WTC11 (cell line): ENCODE measurements around the gene SIPA1L3. TPM values are rescaled to one million over a fixed set of nuclear protein-coding genes. Genes with fewer than 3 reads are reported as not detected.

Experiments used
- ATAC-seq: fragments of 200-7000 bp; cut with Tn5 transposase; 2 replicates; pipeline ENCODE4 v1.10.0; 2021; ENCODE audit warnings: mild to moderate bottlenecking, moderate library complexity
- CTCF ChIA-PET: fragments of 300-600 bp; sonication (Branson Sonifier 250); formaldehyde crosslinking; loops from one replicate; lab custom pipeline; 2021; ENCODE audit warnings: antibody characterized with exemption; lab: Charles Lee
- POLR2A ChIA-PET: fragments of 350-600 bp; sonication (Branson Sonifier 250); formaldehyde crosslinking; loops from one replicate; lab custom pipeline; 2021; ENCODE audit warnings: antibody characterized with exemption; lab: Charles Lee
- DNase-seq: peaks from one replicate; pipeline ENCODE4 v3.0.0; 2021; ENCODE audit warnings: low spot score
- H3K27ac Mint-ChIP-seq: 2 replicates; pipeline ENCODE4 v1.8.0; 2021; ENCODE audit warnings: mixed read lengths
- H3K27me3 Mint-ChIP-seq: 2 replicates; pipeline ENCODE4 v1.8.0; 2021; ENCODE audit warnings: low read depth, mild to moderate bottlenecking, moderate library complexity, mixed read lengths
- H3K36me3 Mint-ChIP-seq: 2 replicates; pipeline ENCODE4 v1.8.0; 2021; ENCODE audit warnings: mixed read lengths
- H3K4me1 Mint-ChIP-seq: 2 replicates; pipeline ENCODE4 v1.8.0; 2022; ENCODE audit warnings: mixed read lengths
- H3K4me3 Mint-ChIP-seq: 2 replicates; pipeline ENCODE4 v1.8.0; 2021; ENCODE audit warnings: mild to moderate bottlenecking, moderate library complexity, mixed read lengths
- H3K9me3 Mint-ChIP-seq: 2 replicates; pipeline ENCODE4 v1.8.0; 2021; ENCODE audit warnings: mixed read lengths
- ARID4B ChIP-seq: sonication (generic); formaldehyde crosslinking; IDR thresholded peaks from 2 replicates; pipeline ENCODE4 v1.8.0; 2023; ENCODE audit warnings: missing genetic modification reagents, mild to moderate bottlenecking, borderline replicate concordance
- GABPB1 ChIP-seq: sonication (generic); formaldehyde crosslinking; IDR thresholded peaks from 2 replicates; pipeline ENCODE4 v1.8.1; 2023; ENCODE audit warnings: mild to moderate bottlenecking, missing genetic modification reagents
- GTF2I ChIP-seq: fragments of 250-450 bp; sonication (Bioruptor Pico); conservative IDR thresholded peaks from 2 replicates; pipeline ENCODE4 v1.4.0; 2021; ENCODE audit warnings: mild to moderate bottlenecking
- KAT7 ChIP-seq: sonication (generic); formaldehyde crosslinking; IDR thresholded peaks from 2 replicates; pipeline ENCODE4 v1.8.1; 2023; ENCODE audit warnings: missing genetic modification reagents, mild to moderate bottlenecking, borderline replicate concordance
- MYBL2 ChIP-seq: sonication (generic); formaldehyde crosslinking; IDR thresholded peaks from 2 replicates; pipeline ENCODE4 v1.8.1; 2023; ENCODE audit warnings: mild to moderate bottlenecking, moderate library complexity, missing genetic modification reagents
- OVOL2 ChIP-seq: fragments of 250-450 bp; sonication (Bioruptor Pico); IDR thresholded peaks from 2 replicates; pipeline ENCODE4 v1.9.0; 2021; ENCODE audit warnings: mild to moderate bottlenecking, borderline replicate concordance
- PRRX2 ChIP-seq: fragments of 250-450 bp; sonication (Bioruptor Pico); IDR thresholded peaks from 2 replicates; pipeline ENCODE4 v1.8.0; 2021; ENCODE audit warnings: mild to moderate bottlenecking
- RELA ChIP-seq: sonication (generic); formaldehyde crosslinking; IDR thresholded peaks from 2 replicates; pipeline ENCODE4 v1.8.1; 2022; ENCODE audit warnings: missing genetic modification reagents, mild to moderate bottlenecking, borderline replicate concordance
- RORB ChIP-seq: fragments of 250-450 bp; sonication (Bioruptor Pico); IDR thresholded peaks from 2 replicates; pipeline ENCODE4 v1.9.0; 2021; ENCODE audit warnings: mild to moderate bottlenecking
- SMAD4 ChIP-seq: sonication (generic); formaldehyde crosslinking; IDR thresholded peaks from 2 replicates; pipeline ENCODE4 v1.8.0; 2022; ENCODE audit warnings: mild to moderate bottlenecking, missing genetic modification reagents
- TEAD1 ChIP-seq: sonication (generic); formaldehyde crosslinking; IDR thresholded peaks from 2 replicates; pipeline ENCODE4 v1.8.0; 2022; ENCODE audit warnings: mild to moderate bottlenecking, missing genetic modification reagents
- ZBTB21 ChIP-seq: sonication (generic); formaldehyde crosslinking; IDR thresholded peaks from 2 replicates; pipeline ENCODE4 v1.8.1; 2023; ENCODE audit warnings: mild to moderate bottlenecking, missing genetic modification reagents, borderline replicate concordance
- ZNF416 ChIP-seq: fragments of 250-450 bp; sonication (Bioruptor Pico); IDR thresholded peaks from 2 replicates; pipeline ENCODE4 v1.9.0; 2021; ENCODE audit warnings: mild to moderate bottlenecking, inconsistent platforms
- ZNF423 ChIP-seq: fragments of 250-450 bp; sonication (Bioruptor Pico); IDR thresholded peaks from 2 replicates; pipeline ENCODE4 v2.1.2; 2022; ENCODE audit warnings: mild to moderate bottlenecking, moderate library complexity
- ZNF512 ChIP-seq: sonication (generic); formaldehyde crosslinking; IDR thresholded peaks from 2 replicates; pipeline ENCODE4 v1.8.1; 2022; ENCODE audit warnings: missing genetic modification reagents, borderline replicate concordance
- total RNA-seq: library from RNA; stranded (reverse); gene quantifications from 3 replicates; pipeline ENCODE4 v1.2.3, GENCODE V29; 2021
- TF ChIP-seq, protein P1 (sequence below): fragments of 200-600 bp; IDR thresholded peaks from 2 replicates; pipeline ENCODE4 v1.8.0; 2022; ENCODE audit warnings: antibody characterized with exemption
- TF ChIP-seq, protein P2 (sequence below): sonication (generic); formaldehyde crosslinking; IDR thresholded peaks from 2 replicates; pipeline ENCODE4 v1.8.0; 2022; ENCODE audit warnings: mild to moderate bottlenecking, missing genetic modification reagents
- TF ChIP-seq, protein P3 (sequence below): fragments of 250-450 bp; sonication (Bioruptor Pico); conservative IDR thresholded peaks from 2 replicates; pipeline ENCODE4 v1.9.0; 2021; ENCODE audit warnings: mild to moderate bottlenecking

Gene SIPA1L3
- total RNA-seq, 1 experiment from 2014 or later, result 41.5 TPM

GRCh38 chr19:38223119-38223523, 316.1 kb downstream of the SIPA1L3 start (continued):
- TF ChIP-seq, protein P1, sequence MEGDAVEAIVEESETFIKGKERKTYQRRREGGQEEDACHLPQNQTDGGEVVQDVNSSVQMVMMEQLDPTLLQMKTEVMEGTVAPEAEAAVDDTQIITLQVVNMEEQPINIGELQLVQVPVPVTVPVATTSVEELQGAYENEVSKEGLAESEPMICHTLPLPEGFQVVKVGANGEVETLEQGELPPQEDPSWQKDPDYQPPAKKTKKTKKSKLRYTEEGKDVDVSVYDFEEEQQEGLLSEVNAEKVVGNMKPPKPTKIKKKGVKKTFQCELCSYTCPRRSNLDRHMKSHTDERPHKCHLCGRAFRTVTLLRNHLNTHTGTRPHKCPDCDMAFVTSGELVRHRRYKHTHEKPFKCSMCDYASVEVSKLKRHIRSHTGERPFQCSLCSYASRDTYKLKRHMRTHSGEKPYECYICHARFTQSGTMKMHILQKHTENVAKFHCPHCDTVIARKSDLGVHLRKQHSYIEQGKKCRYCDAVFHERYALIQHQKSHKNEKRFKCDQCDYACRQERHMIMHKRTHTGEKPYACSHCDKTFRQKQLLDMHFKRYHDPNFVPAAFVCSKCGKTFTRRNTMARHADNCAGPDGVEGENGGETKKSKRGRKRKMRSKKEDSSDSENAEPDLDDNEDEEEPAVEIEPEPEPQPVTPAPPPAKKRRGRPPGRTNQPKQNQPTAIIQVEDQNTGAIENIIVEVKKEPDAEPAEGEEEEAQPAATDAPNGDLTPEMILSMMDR, result no peak
- TF ChIP-seq GABPB1 (no peak), MYBL2 (CRISPR knock-in tag) (no peak)

DNA sequence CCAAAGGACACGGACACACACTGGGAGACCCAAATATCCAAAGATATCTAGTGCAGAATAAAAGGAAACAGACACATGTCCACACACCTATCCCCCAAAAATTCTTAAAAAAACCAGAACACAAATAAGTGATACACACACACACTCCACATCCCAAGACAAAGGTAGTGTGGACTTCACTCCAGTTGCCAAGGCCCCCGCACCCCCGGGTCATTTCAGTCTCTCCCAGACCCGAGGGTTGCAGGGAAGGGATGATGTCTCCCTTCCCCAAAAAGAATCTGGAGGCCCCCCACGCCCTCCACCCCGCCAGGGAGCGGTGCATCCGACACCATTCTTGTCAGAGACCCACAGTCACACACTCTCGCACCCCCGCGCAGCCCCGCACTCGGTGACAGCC, 316.6 kb downstream of the SIPA1L3 start:
- POLR2A ChIA-PET, result no interaction called here
- TF ChIP-seq KAT7 (CRISPR knock-in tag), result no peak
- TF ChIP-seq ZNF416 (CRISPR knock-in tag), result no peak
- no peak for TF ChIP-seq GTF2I (CRISPR knock-in tag)
- TF ChIP-seq RORB (CRISPR knock-in tag), result no peak
- TF ChIP-seq TEAD1 (CRISPR knock-in tag), result no peak
- TF ChIP-seq, protein P2, sequence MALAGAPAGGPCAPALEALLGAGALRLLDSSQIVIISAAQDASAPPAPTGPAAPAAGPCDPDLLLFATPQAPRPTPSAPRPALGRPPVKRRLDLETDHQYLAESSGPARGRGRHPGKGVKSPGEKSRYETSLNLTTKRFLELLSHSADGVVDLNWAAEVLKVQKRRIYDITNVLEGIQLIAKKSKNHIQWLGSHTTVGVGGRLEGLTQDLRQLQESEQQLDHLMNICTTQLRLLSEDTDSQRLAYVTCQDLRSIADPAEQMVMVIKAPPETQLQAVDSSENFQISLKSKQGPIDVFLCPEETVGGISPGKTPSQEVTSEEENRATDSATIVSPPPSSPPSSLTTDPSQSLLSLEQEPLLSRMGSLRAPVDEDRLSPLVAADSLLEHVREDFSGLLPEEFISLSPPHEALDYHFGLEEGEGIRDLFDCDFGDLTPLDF, result no peak; the same call in 1 of the 2 replicates
- no peak for TF ChIP-seq ARID4B (CRISPR knock-in tag)
- no peak for TF ChIP-seq RELA (CRISPR knock-in tag)
- TF ChIP-seq ZBTB21 (CRISPR knock-in tag), result no peak
- no peak for TF ChIP-seq OVOL2 (CRISPR knock-in tag)
- TF ChIP-seq ZNF423 (CRISPR knock-in tag), result no peak
- TF ChIP-seq, protein P3, sequence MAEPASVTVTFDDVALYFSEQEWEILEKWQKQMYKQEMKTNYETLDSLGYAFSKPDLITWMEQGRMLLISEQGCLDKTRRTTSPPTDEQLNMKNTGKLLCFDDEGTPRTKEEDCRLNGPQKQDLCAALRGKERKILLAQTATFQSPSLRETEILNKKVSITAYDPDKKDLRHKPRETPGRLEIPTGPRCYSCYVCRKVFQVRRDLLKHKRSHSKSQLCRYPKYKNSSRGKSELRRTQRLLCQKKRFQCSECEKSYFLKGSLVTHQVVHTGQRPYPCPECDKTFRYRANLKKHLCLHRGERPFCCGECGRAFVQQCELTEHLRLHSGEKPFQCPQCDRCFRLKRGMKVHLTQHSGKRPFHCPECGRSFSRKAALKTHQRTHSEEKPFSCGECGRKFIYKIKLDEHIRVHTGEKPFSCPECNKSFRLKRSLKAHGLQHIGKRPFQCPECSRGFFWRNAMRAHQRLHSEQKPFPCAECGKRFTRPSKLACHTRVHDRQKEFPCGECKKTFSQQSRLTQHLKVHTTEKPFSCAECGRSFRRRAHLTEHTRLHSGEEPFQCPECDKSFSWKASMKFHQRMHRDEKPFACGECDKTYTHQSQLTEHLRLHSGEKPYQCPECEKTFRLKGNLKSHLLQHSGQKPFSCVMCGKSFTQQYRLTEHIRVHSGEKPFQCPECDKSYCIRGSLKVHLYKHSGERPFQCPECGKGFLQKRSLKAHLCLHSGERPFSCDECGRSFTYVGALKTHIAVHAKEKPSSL (CRISPR knock-in tag), result no peak
- TF ChIP-seq ZNF512 (CRISPR knock-in tag), result no peak
- TF ChIP-seq SMAD4 (CRISPR knock-in tag), result no peak
- TF ChIP-seq PRRX2 (CRISPR knock-in tag), result no peak
- DNase-seq (no peak), ATAC-seq (no peak)
- H3K9me3 Mint-ChIP-seq, result no peaks in the 10 kb centered on the region
- CTCF ChIA-PET, result no interaction called here
- peaks cover 15% of the 10 kb centered on the region for H3K27me3 Mint-ChIP-seq
- peak overlapping the region; percentile 80 for H3K4me3 Mint-ChIP-seq
- H3K36me3 Mint-ChIP-seq, result no peaks in the 10 kb centered on the region
- H3K4me1 Mint-ChIP-seq, result peaks cover 25% of the 10 kb centered on the region
- H3K27ac Mint-ChIP-seq, result peak overlapping the region; percentile 28; the same call in 1 of the 2 replicates
